Caco-2 (cell line): ENCODE data around the gene AOX1. TPM values are rescaled to one million over a fixed set of nuclear protein-coding genes. Genes with fewer than 3 reads are reported as not detected.

Experiments used
- BruUV-seq: library from RNA; stranded (reverse); fragments of 400-500 nt; replicated peaks from 2 replicates; lab custom pipeline; 2021; lab: Mats Ljungman, UMichigan
- CTCF ChIA-PET: fragments of 300-600 bp; sonication (Branson Sonifier 250); formaldehyde crosslinking; loops from one replicate; lab custom pipeline; 2022; ENCODE audit warnings: antibody characterized with exemption; lab: Charles Lee
- POLR2A ChIA-PET: fragments of 300-600 bp; sonication (Branson Sonifier 250); formaldehyde crosslinking; loops from one replicate; lab custom pipeline; 2022; ENCODE audit warnings: antibody characterized with exemption; lab: Charles Lee
- DNase-seq, 2 experiments: peaks; one replicate each; pipeline versions ENCODE4 v3.0.0 to v3.0.0-alpha.2; 2020 to 2022
- H3K27me3 ChIP-seq: replicated peaks from 2 replicates; pipeline ENCODE4 v1.6.0; 2011; ENCODE audit warnings: low read length; ENCODE audit not compliant: control insufficient read depth, insufficient read depth
- H3K36me3 ChIP-seq: 2 replicates; pipeline ENCODE4 v1.5.1; 2011; ENCODE audit warnings: low read length; ENCODE audit not compliant: control insufficient read depth, insufficient read depth
- H3K4me1 ChIP-seq: fragments of 250-450 bp; sonication (Bioruptor Pico); 2 replicates; pipeline ENCODE4 v1.5.1; 2020; ENCODE audit warnings: mild to moderate bottlenecking
- H3K4me3 ChIP-seq: 2 replicates; pipeline ENCODE4 v1.5.1; 2011; ENCODE audit warnings: low read depth, mild to moderate bottlenecking, control low read depth, low read length
- H3K9me3 ChIP-seq: fragments of 250-450 bp; sonication (Bioruptor Pico); 2 replicates; pipeline ENCODE4 v1.5.1; 2020; ENCODE audit warnings: mild to moderate bottlenecking, moderate library complexity
- H3K27ac Mint-ChIP-seq: one replicate; pipeline ENCODE4 v1.8.0; 2022; ENCODE audit warnings: mixed read lengths; ENCODE audit not compliant: unreplicated experiment
- H3K27me3 Mint-ChIP-seq: one replicate; pipeline ENCODE4 v1.8.0; 2022; ENCODE audit warnings: mixed read lengths; ENCODE audit not compliant: insufficient read depth, unreplicated experiment
- H3K36me3 Mint-ChIP-seq: one replicate; pipeline ENCODE4 v1.8.0; 2022; ENCODE audit warnings: mild to moderate bottlenecking, mixed read lengths; ENCODE audit not compliant: insufficient read depth, unreplicated experiment
- H3K4me1 Mint-ChIP-seq: one replicate; pipeline ENCODE4 v1.8.0; 2022; ENCODE audit warnings: low read depth, mixed read lengths; ENCODE audit not compliant: unreplicated experiment
- H3K4me3 Mint-ChIP-seq: one replicate; pipeline ENCODE4 v1.8.0; 2022; ENCODE audit warnings: mild to moderate bottlenecking, moderate library complexity, mixed read lengths; ENCODE audit not compliant: unreplicated experiment
- H3K9me3 Mint-ChIP-seq: one replicate; pipeline ENCODE4 v1.8.0; 2022; ENCODE audit warnings: mixed read lengths; ENCODE audit not compliant: unreplicated experiment
- intact Hi-C: fragments of 100-400 bp; cut with micrococcal nuclease; formaldehyde crosslinking; loops from one replicate; pipeline ENCODE4 v1.10.0; 2022; ENCODE audit not compliant: unreplicated experiment
- total RNA-seq: library from RNA; stranded (reverse); gene quantifications from 2 replicates; pipeline ENCODE4 v1.2.3, GENCODE V29; 2022
- TF ChIP-seq, protein P1 (sequence below), 2 experiments: fragments of 200-600 bp in 1 of 2; IDR thresholded peaks; 1 replicate in 1 of 2; 2 replicates in 1 of 2; pipeline versions ENCODE4 v1.5.1 to v1.8.0; 2011 to 2022; ENCODE audit warnings: antibody characterized with exemption in 1 of 2, control low read depth in 1 of 2, inconsistent platforms in 1 of 2, low read depth in 1 of 2, low read length in 1 of 2, mild to moderate bottlenecking in 1 of 2, moderate library complexity in 1 of 2; ENCODE audit not compliant: insufficient read depth in 1 of 2, severe bottlenecking in 1 of 2, unreplicated experiment in 1 of 2

AOX1 gene
- total RNA-seq, 1 experiment from 2014 or later = 0.79 TPM

DNA sequence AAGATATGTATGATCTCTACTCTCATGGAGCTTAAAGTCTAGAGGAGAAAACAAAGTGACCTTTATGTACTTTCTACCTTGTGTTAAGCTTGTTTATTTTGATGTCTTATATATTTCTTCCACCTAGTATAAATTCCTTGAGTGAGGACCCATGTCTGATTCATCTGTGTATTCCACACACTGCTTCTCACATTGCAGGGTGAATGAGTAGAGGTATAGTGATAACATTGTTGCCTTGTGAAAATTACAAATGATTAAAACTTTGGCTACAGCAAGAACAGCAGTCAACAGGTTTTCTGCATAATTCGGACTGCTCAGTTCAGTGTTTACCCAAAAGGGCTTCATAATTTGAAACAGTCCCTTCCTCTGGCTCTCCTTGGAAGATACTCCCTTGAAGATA is 36.3 kb downstream of the AOX1 start:
- H3K4me1 ChIP-seq = no peaks in the 10 kb centered on the region

DNA sequence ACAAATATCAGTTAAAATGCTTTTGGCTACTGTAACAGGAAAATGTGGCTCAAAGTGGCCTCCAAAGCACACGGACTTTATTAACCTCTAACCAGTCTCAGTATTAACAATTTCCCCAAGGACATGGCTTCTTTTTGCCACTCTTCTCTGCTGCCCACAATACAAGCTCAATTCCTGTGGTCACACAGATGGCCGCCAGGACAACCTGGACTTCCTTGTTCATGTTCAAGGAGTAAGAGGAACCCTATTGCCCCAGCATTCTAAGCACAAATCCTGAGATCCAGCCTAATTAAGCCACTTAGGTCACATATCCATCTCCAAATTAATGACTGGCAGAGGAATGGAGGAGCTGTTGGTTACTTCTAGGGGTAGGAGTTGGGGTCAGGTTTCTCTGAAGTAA is 38.2 kb downstream of the AOX1 start:
- Mint-ChIP-seq H3K36me3 (no peaks in the 10 kb centered on the region), H3K4me1 (peaks cover 7% of the 10 kb centered on the region), H3K9me3 (no peaks in the 10 kb centered on the region), H3K27ac (no peak overlapping the region), H3K4me3 (no peak overlapping the region), H3K27me3 (no peaks in the 10 kb centered on the region)
- Histone ChIP-seq H3K9me3 (no peaks in the 10 kb centered on the region), H3K27me3 (no peaks in the 10 kb centered on the region), H3K4me1 (no peaks in the 10 kb centered on the region), H3K4me3 (no peak overlapping the region), H3K36me3 (no peaks in the 10 kb centered on the region)
- TF ChIP-seq, protein P1, sequence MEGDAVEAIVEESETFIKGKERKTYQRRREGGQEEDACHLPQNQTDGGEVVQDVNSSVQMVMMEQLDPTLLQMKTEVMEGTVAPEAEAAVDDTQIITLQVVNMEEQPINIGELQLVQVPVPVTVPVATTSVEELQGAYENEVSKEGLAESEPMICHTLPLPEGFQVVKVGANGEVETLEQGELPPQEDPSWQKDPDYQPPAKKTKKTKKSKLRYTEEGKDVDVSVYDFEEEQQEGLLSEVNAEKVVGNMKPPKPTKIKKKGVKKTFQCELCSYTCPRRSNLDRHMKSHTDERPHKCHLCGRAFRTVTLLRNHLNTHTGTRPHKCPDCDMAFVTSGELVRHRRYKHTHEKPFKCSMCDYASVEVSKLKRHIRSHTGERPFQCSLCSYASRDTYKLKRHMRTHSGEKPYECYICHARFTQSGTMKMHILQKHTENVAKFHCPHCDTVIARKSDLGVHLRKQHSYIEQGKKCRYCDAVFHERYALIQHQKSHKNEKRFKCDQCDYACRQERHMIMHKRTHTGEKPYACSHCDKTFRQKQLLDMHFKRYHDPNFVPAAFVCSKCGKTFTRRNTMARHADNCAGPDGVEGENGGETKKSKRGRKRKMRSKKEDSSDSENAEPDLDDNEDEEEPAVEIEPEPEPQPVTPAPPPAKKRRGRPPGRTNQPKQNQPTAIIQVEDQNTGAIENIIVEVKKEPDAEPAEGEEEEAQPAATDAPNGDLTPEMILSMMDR (IDR thresholded peaks at IDR 0.05; ENCODE audit: insufficient read depth in 1 of 2, low read depth in 1 of 2, low read length in 1 of 2, severe bottlenecking in 1 of 2, unreplicated experiment in 1 of 2) = no peak
- intact Hi-C loops = no loop called here
- no TSS peak for BruUV-seq
- no peak for DNase-seq
- CTCF ChIA-PET = no interaction called here
- POLR2A ChIA-PET = no interaction called here

More for the DNA sequence above, 36.3 kb downstream of the AOX1 start:
- TF ChIP-seq, protein P1 (IDR thresholded peaks at IDR 0.05; ENCODE audit: insufficient read depth in 1 of 2, low read depth in 1 of 2, low read length in 1 of 2, severe bottlenecking in 1 of 2, unreplicated experiment in 1 of 2) = no peak
- Mint-ChIP-seq H3K9me3 (no peaks in the 10 kb centered on the region), H3K27ac (no peak overlapping the region), H3K4me1 (peaks cover 7% of the 10 kb centered on the region), H3K36me3 (no peaks in the 10 kb centered on the region), H3K27me3 (no peaks in the 10 kb centered on the region), H3K4me3 (no peak overlapping the region)
- no peaks in the 10 kb centered on the region for H3K9me3 ChIP-seq
- no peaks in the 10 kb centered on the region for H3K27me3 ChIP-seq
- POLR2A ChIA-PET = no interaction called here
- CTCF ChIA-PET = interaction anchor here (0.5 to 0.6 kb wide), 2 partner anchors 98 to 1131 kb away, joined by 5 read pairs; no protein-coding TSS in a partner anchor
- BruUV-seq = no TSS peak
- no peak for DNase-seq
- no peaks in the 10 kb centered on the region for H3K36me3 ChIP-seq
- no peak overlapping the region for H3K4me3 ChIP-seq
- intact Hi-C loops = no loop called here

DNA sequence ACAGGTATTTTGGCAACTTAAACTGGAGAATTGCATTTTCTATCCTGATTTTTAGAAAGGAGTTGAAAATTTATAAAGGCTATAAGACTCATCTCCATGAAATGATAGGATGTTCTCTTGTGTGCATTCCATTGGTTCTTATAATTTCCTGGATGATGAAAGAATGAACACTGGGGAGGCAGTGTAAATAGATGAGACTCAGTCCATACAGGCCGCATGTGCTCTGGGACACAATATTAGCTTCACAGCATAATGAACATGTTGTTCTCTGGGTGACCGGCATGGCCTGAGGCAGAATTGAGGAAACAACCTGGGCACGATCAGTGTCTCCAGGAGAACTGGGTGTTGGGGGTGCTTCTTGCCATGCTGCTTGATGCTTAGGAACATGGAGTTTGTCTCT is 38.8 kb downstream of the AOX1 start:
- intact Hi-C loops = no loop called here
- Mint-ChIP-seq H3K9me3 (no peaks in the 10 kb centered on the region), H3K36me3 (no peaks in the 10 kb centered on the region), H3K4me3 (no peak overlapping the region), H3K27ac (no peak overlapping the region), H3K27me3 (no peaks in the 10 kb centered on the region), H3K4me1 (peaks cover under 1% of the 10 kb centered on the region)
- CTCF ChIA-PET = no interaction called here
- POLR2A ChIA-PET = no interaction called here
- H3K4me3 ChIP-seq = no peak overlapping the region
- no peaks in the 10 kb centered on the region for H3K36me3 ChIP-seq
- BruUV-seq = no TSS peak
- H3K27me3 ChIP-seq = no peaks in the 10 kb centered on the region
- TF ChIP-seq, protein P1 (IDR thresholded peaks at IDR 0.05; ENCODE audit: insufficient read depth in 1 of 2, low read depth in 1 of 2, low read length in 1 of 2, severe bottlenecking in 1 of 2, unreplicated experiment in 1 of 2) = no peak
- no peaks in the 10 kb centered on the region for H3K9me3 ChIP-seq
- H3K4me1 ChIP-seq = no peaks in the 10 kb centered on the region
- DNase-seq = no peak
